Small intestine (tissue), 7 donors: ENCODE measurements around the gene PNPLA2. TPM values are rescaled to one million over a fixed set of nuclear protein-coding genes. Genes with fewer than 3 reads are reported as not detected.
A peak's percentile ranks its signal among the peaks of the same experiment; 100 is the strongest.

Source experiments
- DNase-seq, 2 donors: peaks; one replicate each; pipeline versions ENCODE4 v3.0.0 to v3.0.0-alpha.2; 2013
- FAIRE-seq: peaks from 2 replicates; lab custom pipeline; 2012; peaks lifted over from hg19 to GRCh38; lab: Jason Lieb, UNC
- H3K27ac ChIP-seq, 3 donors: one replicate each; pipeline ENCODE4 v1.5.1; 2013; ENCODE audit warnings: low read length in 2 of 3, mild to moderate bottlenecking in 2 of 3, control low read depth in 1 of 3, inconsistent platforms in 1 of 3, low read depth in 1 of 3, moderate library complexity in 1 of 3
- H3K27me3 ChIP-seq, 3 donors: one replicate each; pipeline ENCODE4 v1.6.1; 2013; ENCODE audit warnings: low read length in 3 of 3, inconsistent platforms in 1 of 3; ENCODE audit not compliant: control insufficient read depth in 3 of 3, insufficient read depth in 3 of 3
- H3K36me3 ChIP-seq, 3 donors: one replicate each; pipeline ENCODE4 v1.6.1; 2013; ENCODE audit warnings: low read length in 3 of 3, inconsistent platforms in 1 of 3, low read depth in 1 of 3, mild to moderate bottlenecking in 1 of 3, moderate library complexity in 1 of 3; ENCODE audit not compliant: control insufficient read depth in 3 of 3, insufficient read depth in 2 of 3
- H3K4me1 ChIP-seq, 3 donors: one replicate each; pipeline ENCODE4 v1.6.1; 2013; ENCODE audit warnings: low read length in 2 of 3, inconsistent platforms in 1 of 3, low read depth in 1 of 3, mild to moderate bottlenecking in 1 of 3, moderate library complexity in 1 of 3; ENCODE audit not compliant: control insufficient read depth in 3 of 3, insufficient read depth in 2 of 3
- H3K4me3 ChIP-seq, 3 donors: one replicate each; pipeline ENCODE4 v1.5.1; 2013; ENCODE audit warnings: low read length in 3 of 3, control low read depth in 1 of 3, inconsistent platforms in 1 of 3, low read depth in 1 of 3, mild to moderate bottlenecking in 1 of 3, moderate library complexity in 1 of 3
- H3K9me3 ChIP-seq, 2 donors: one replicate each; pipeline ENCODE4 v1.6.1; 2013; ENCODE audit warnings: low read depth in 1 of 2, low read length in 1 of 2; ENCODE audit not compliant: control insufficient read depth in 2 of 2, insufficient read depth in 1 of 2
- WGBS, 3 donors: extraction: QIAGEN DNeasy Blood & Tissue Kit; methylation state at CpG; one replicate each; pipeline ENCODE4 v1.1.7; 2013; 5-methylcytosine and 5-hydroxymethylcytosine counted together
- polyA plus RNA-seq, 4 donors: library from polyadenylated mRNA; stranded (reverse) in 3 of 4; unstranded in 1 of 4; fragments of 200-250 nt in 3 of 4; fragments of 120-200 nt in 1 of 4; gene quantifications; one replicate each; pipeline versions ENCODE4 v1.2.1 to v1.2.3, GENCODE V29; 2013
- donor health status: healthy with polysubstance abuse.
- donor health status: control.
- donor health status: control.
- donor health status: Bipolar disorder and iron deficiency.
- donor health status: healthy.

PNPLA2 gene
- polyA plus RNA-seq, 4 donors, result 66.2 to 250 (median 162) TPM

GRCh38 chr11:845872-846495 is 27.3 kb downstream of the PNPLA2 start:
- no peak for FAIRE-seq
- WGBS, 3 donors, result 55 to 69% (median 62%) methylated on average over 8 of the region's 8 CpGs
- no peak overlapping the region for H3K27ac ChIP-seq
- peaks cover 0 to 3% (median 0%) of the 10 kb centered on the region in 3 donors for H3K36me3 ChIP-seq
- no peak overlapping the region for H3K4me3 ChIP-seq
- H3K4me1 ChIP-seq, result peaks cover under 1 to 45% (median 8%) of the 10 kb centered on the region in 3 donors
- peaks cover 0 to 67% (median 6%) of the 10 kb centered on the region in 3 donors for H3K27me3 ChIP-seq
- no peak for DNase-seq
- no peaks in the 10 kb centered on the region for H3K9me3 ChIP-seq

- Histone ChIP-seq H3K36me3 (no peaks in the 10 kb centered on the region), H3K27ac (no peak overlapping the region), H3K4me3 (no peak overlapping the region), H3K4me1 (peaks cover 0 to 44% (median 4%) of the 10 kb centered on the region in 3 donors), H3K27me3 (peaks cover 0 to 73% (median 6%) of the 10 kb centered on the region in 3 donors), H3K9me3 (no peaks in the 10 kb centered on the region)
- 68 to 76% (median 70%) methylated on average over 11 of the region's 11 CpGs for WGBS, 3 donors
- no peak for FAIRE-seq
- no peak for DNase-seq
Observed at GRCh38 chr11:846496-847098, 27.9 kb downstream of the PNPLA2 start.

DNA sequence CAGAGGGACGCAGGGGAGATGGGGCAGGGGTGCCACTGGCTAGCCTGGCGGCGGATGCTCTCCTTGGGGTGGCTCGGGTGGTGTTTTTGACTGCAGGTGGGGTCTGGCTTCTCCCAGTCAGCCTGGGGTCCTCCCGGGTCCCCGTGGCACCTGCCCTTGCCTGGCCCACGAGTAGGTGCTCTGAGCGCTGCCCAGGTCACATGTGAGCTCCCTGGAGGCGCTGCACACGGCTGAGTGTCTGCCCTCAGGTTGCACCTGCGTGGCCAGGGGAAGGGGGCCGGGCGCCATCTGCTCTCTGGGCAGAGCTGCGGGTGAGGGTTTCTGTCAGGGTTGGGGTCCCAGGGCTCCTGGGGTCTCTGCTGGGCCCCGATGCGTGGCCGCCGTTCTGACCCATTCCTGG is 29.2 kb downstream of the PNPLA2 start:
- Histone ChIP-seq H3K27ac (no peak overlapping the region), H3K4me3 (no peak overlapping the region), H3K36me3 (no peaks in the 10 kb centered on the region), H3K27me3 (peaks cover 0 to 79% (median 6%) of the 10 kb centered on the region in 3 donors), H3K4me1 (peaks cover 0 to 44% (median 4%) of the 10 kb centered on the region in 3 donors), H3K9me3 (no peaks in the 10 kb centered on the region)
- no peak for FAIRE-seq
- no peak for DNase-seq
- 39 to 75% (median 68%) methylated on average over 13 to 18 of the region's 18 CpGs for WGBS, 3 donors

DNA sequence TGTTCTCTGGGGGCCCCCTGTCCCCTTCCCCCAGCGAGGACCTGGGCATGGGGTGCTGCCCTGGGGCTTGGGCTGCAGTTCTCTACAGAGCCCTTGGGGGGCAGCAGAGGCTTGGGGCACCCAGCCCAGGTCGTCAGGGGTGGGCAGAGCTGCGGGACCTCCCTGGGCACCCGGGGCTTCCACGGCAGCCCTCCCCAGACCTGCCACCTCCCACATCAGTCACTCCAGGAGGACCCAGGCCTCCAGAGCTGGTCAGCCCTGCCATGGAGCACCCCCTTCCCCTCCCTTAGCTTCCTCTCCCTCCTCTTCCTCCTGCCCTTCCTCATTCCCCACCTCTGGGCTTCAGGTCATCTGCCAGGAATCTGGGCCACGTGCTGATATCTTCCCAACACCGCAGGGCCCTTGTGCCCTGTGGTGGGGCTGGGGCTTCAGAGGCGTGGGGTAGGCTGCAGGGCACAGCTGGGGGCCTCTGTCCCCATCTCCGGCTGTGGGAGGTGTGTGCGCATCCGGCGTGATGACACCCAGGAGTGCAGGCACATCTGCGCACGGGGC is 29.7 kb downstream of the PNPLA2 start:
- Histone ChIP-seq H3K4me3 (no peak overlapping the region), H3K27ac (no peak overlapping the region), H3K9me3 (no peaks in the 10 kb centered on the region), H3K4me1 (peaks cover 0 to 40% (median 4%) of the 10 kb centered on the region in 3 donors), H3K36me3 (peaks cover 0 to 2% (median 0%) of the 10 kb centered on the region in 3 donors), H3K27me3 (peaks cover 0 to 75% (median 6%) of the 10 kb centered on the region in 3 donors)
- DNase-seq (peak; percentile 44 to 59), FAIRE-seq (no peak)
- 3 to 22% (median 11%) methylated on average over 9 to 14 of the region's 14 CpGs for WGBS, 3 donors

GRCh38 chr11:849104-849824 is 30.6 kb downstream of the PNPLA2 start:
- Histone ChIP-seq H3K4me1 (peaks cover 0 to 32% (median 4%) of the 10 kb centered on the region in 3 donors), H3K9me3 (no peaks in the 10 kb centered on the region), H3K36me3 (peaks cover 0 to 2% (median 0%) of the 10 kb centered on the region in 3 donors), H3K27ac (no peak overlapping the region), H3K27me3 (peaks cover 0 to 67% (median 6%) of the 10 kb centered on the region in 3 donors), H3K4me3 (peak overlapping the region; percentile 20 to 42 (median 28))
- no peak for FAIRE-seq
- DNase-seq, result peak in 1 of 2 donors; percentile 44
- 0 to 4% (median 4%) methylated on average over 23 to 71 of the region's 71 CpGs for WGBS, 3 donors

- Histone ChIP-seq H3K4me3 (peak overlapping the region; percentile 7 to 42 (median 20)), H3K36me3 (peaks cover 0 to 2% (median 0%) of the 10 kb centered on the region in 3 donors), H3K9me3 (no peaks in the 10 kb centered on the region), H3K27ac (no peak overlapping the region), H3K4me1 (peaks cover 0 to 23% (median 4%) of the 10 kb centered on the region in 3 donors), H3K27me3 (peaks cover 0 to 59% (median 6%) of the 10 kb centered on the region in 3 donors)
- DNase-seq (peak in 1 of 2 donors; percentile 46), FAIRE-seq (no peak)
- WGBS, 3 donors, result 13 to 20% (median 19%) methylated on average over 65 to 97 of the region's 97 CpGs
Observed at GRCh38 chr11:849951-850774, 31.4 kb downstream of the PNPLA2 start.

DNA sequence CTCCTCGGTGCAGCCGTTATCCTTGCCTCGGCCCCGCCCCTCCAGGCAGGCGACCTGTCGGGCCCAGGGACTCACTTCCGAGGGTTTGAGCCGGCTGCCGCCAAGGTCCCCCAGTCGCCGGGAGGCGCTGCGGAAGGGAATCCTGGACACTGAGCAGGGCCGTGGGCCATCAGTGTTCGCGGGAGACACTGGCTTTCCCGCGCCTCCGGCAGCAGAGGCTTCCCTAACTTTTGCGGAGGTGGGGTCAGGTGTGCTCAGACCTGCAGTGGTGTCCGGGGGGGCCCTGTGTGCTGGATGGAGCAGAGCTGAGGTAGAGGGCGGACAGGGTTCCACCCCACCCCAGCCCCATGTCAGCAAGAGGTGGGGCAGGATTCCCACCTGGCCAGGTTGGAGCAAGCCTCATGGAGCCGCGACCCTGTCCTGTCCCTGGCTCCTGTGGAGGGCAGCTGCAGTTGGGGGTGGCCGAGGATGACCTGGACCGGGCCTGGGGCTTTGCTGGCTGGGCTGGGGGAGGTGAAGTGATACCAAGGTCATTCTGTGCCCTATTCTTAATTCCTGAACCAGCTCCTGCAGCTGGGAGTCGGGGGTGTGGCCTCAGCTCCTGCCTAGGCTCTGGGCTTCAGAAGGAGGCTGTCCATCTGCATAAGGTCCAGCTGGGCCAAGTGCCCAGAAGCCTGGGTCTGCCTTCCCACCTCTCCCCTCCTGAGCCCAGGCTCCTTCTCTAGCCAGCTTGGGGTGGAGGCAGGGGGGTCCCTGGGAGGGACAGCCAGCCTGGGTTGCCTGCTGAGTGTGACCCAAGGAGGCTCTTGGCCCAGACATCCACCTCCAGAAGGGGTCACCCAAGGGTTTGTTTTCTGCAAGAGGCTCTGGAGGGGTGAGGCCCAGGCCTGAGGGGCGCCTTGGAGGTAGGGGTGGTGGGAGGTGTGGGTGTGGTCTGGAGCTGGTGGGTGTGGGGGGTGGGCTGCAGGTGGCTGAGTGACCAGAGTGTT is 32.4 kb downstream of the PNPLA2 start:
- peaks cover 0 to 4% (median 0%) of the 10 kb centered on the region in 3 donors for H3K36me3 ChIP-seq
- DNase-seq (no peak), FAIRE-seq (no peak)
- no peaks in the 10 kb centered on the region for H3K9me3 ChIP-seq
- peaks cover 0 to 20% (median 4%) of the 10 kb centered on the region in 3 donors for H3K4me1 ChIP-seq
- no peak overlapping the region for H3K4me3 ChIP-seq
- 21 to 58% (median 29%) methylated on average over 26 to 28 of the region's 28 CpGs for WGBS, 3 donors
- no peak overlapping the region for H3K27ac ChIP-seq
- peaks cover 0 to 51% (median 6%) of the 10 kb centered on the region in 3 donors for H3K27me3 ChIP-seq
